H9 (cell line): ENCODE data around the gene SLC45A1. TPM values are rescaled to one million over a fixed set of nuclear protein-coding genes. Genes with fewer than 3 reads are reported as not detected.
A peak's percentile ranks its signal among the peaks of the same experiment; 100 is the strongest.

ENCODE experiments used
- DNase-seq: peaks from one replicate; pipeline ENCODE4 v3.0.0-alpha.2; 2017
- H2AFZ ChIP-seq: one replicate; pipeline ENCODE4 v1.6.1; 2013; ENCODE audit warnings: mild to moderate bottlenecking, low read length, control low read depth, moderate library complexity
- H2AK5ac ChIP-seq: 2 replicates; pipeline ENCODE4 v1.6.1; 2013; ENCODE audit warnings: low read length, control low read depth, mixed read lengths; ENCODE audit not compliant: insufficient read length
- H2BK120ac ChIP-seq: one replicate; pipeline ENCODE4 v1.6.1; 2013; ENCODE audit warnings: low read depth, mild to moderate bottlenecking, low read length, control low read depth, inconsistent platforms; ENCODE audit not compliant: poor library complexity, severe bottlenecking
- H2BK12ac ChIP-seq: 2 replicates; pipeline ENCODE4 v1.6.1; 2013; ENCODE audit warnings: low read length, control low read depth, mixed read lengths, low read depth; ENCODE audit not compliant: insufficient read length
- H2BK15ac ChIP-seq: 2 replicates; pipeline ENCODE4 v1.6.1; 2013; ENCODE audit warnings: low read depth, low read length, control low read depth
- H2BK20ac ChIP-seq: one replicate; pipeline ENCODE4 v1.6.1; 2013; ENCODE audit warnings: low read depth, mild to moderate bottlenecking, low read length, control low read depth, inconsistent platforms; ENCODE audit not compliant: poor library complexity, severe bottlenecking
- H2BK5ac ChIP-seq: 2 replicates; pipeline ENCODE4 v1.6.1; 2013; ENCODE audit warnings: low read length, control low read depth, mixed read lengths; ENCODE audit not compliant: insufficient read length
- H3K14ac ChIP-seq: 2 replicates; pipeline ENCODE4 v1.6.1; 2013; ENCODE audit warnings: low read length, control low read depth; ENCODE audit not compliant: insufficient read depth
- H3K18ac ChIP-seq: 2 replicates; pipeline ENCODE4 v1.6.1; 2013; ENCODE audit warnings: low read depth, mild to moderate bottlenecking, mixed read lengths, low read length, control low read depth; ENCODE audit not compliant: insufficient read length
- H3K23ac ChIP-seq: 2 replicates; pipeline ENCODE4 v1.6.1; 2013; ENCODE audit warnings: low read length, control low read depth, mixed read lengths, low read depth; ENCODE audit not compliant: insufficient read length
- H3K23me2 ChIP-seq: 2 replicates; pipeline ENCODE4 v1.6.1; 2013; ENCODE audit warnings: low read depth, mild to moderate bottlenecking, mixed read lengths, low read length, control low read depth; ENCODE audit not compliant: insufficient read length, poor library complexity, severe bottlenecking
- H3K27ac ChIP-seq: 2 replicates; pipeline ENCODE4 v1.5.1; 2013; ENCODE audit warnings: low read length, control low read depth, mixed read lengths, low read depth; ENCODE audit not compliant: insufficient read length
- H3K27me3 ChIP-seq: 2 replicates; pipeline ENCODE4 v1.6.1; 2013; ENCODE audit warnings: low read length, control low read depth, inconsistent platforms; ENCODE audit not compliant: insufficient read depth
- H3K4ac ChIP-seq: 2 replicates; pipeline ENCODE4 v1.6.1; 2013; ENCODE audit warnings: low read depth, mild to moderate bottlenecking, control low read depth, inconsistent platforms, low read length, moderate library complexity
- H3K4me1 ChIP-seq: 2 replicates; pipeline ENCODE4 v1.6.1; 2013; ENCODE audit warnings: low read length, control low read depth, inconsistent platforms; ENCODE audit not compliant: insufficient read depth
- H3K4me2 ChIP-seq: 2 replicates; pipeline ENCODE4 v1.6.1; 2013; ENCODE audit warnings: low read length, control low read depth, mixed read lengths; ENCODE audit not compliant: insufficient read length, insufficient read depth
- H3K56ac ChIP-seq: 2 replicates; pipeline ENCODE4 v1.6.1; 2013; ENCODE audit warnings: low read depth, mild to moderate bottlenecking, mixed read lengths, low read length, control low read depth; ENCODE audit not compliant: insufficient read length
- H3K79me1 ChIP-seq: 2 replicates; pipeline ENCODE4 v1.6.1; 2013; ENCODE audit warnings: low read depth, mild to moderate bottlenecking, moderate library complexity, low read length, control low read depth, inconsistent platforms; ENCODE audit not compliant: insufficient read depth, poor library complexity, severe bottlenecking
- H3K79me2 ChIP-seq: 2 replicates; pipeline ENCODE4 v1.6.1; 2013; ENCODE audit warnings: low read length, control low read depth, inconsistent platforms; ENCODE audit not compliant: insufficient read depth
- H3K9ac ChIP-seq: 2 replicates; pipeline ENCODE4 v1.6.1; 2013; ENCODE audit warnings: low read length, control low read depth, mixed read lengths; ENCODE audit not compliant: insufficient read length; ENCODE audit errors: extremely low read depth
- H3K9me3 ChIP-seq: one replicate; pipeline ENCODE4 v1.6.1; 2013; ENCODE audit warnings: low read depth, low read length, inconsistent platforms; ENCODE audit not compliant: control insufficient read depth
- H3T11ph ChIP-seq: one replicate; pipeline ENCODE4 v1.6.1; 2013; ENCODE audit warnings: mild to moderate bottlenecking, low read length, control low read depth, inconsistent platforms
- H4K20me1 ChIP-seq: one replicate; pipeline ENCODE4 v1.6.1; 2013; ENCODE audit not compliant: control insufficient read depth, insufficient read length, insufficient read depth
- H4K5ac ChIP-seq: 2 replicates; pipeline ENCODE4 v1.6.1; 2013; ENCODE audit warnings: low read depth, mild to moderate bottlenecking, mixed read lengths, low read length, control low read depth; ENCODE audit not compliant: insufficient read length
- H4K8ac ChIP-seq: replicated peaks from 2 replicates; pipeline ENCODE4 v1.6.1; 2013; ENCODE audit warnings: low read length, control low read depth, mixed read lengths, low read depth; ENCODE audit not compliant: insufficient read length
- H4K91ac ChIP-seq: 2 replicates; pipeline ENCODE4 v1.6.1; 2013; ENCODE audit warnings: low read depth, mild to moderate bottlenecking, moderate library complexity, mixed read lengths, low read length, control low read depth; ENCODE audit not compliant: insufficient read length
- H3K27ac Mint-ChIP-seq, 3 experiments: 2 replicates in 2 of 3; 3 replicates in 1 of 3; pipeline ENCODE4 v1.8.0; 2020 to 2021; ENCODE audit warnings: mixed read lengths in 3 of 3, mild to moderate bottlenecking in 1 of 3, moderate library complexity in 1 of 3
- H3K27me3 Mint-ChIP-seq: 2 replicates; pipeline ENCODE4 v1.8.0; 2021; ENCODE audit warnings: low read depth, mild to moderate bottlenecking, moderate library complexity, mixed read lengths
- H3K36me3 Mint-ChIP-seq, 3 experiments: 2 replicates in 2 of 3; 3 replicates in 1 of 3; pipeline ENCODE4 v1.8.0; 2020 to 2021; ENCODE audit warnings: low read depth in 3 of 3, mixed read lengths in 3 of 3; ENCODE audit not compliant: insufficient read depth in 1 of 3
- H3K4me1 Mint-ChIP-seq, 2 experiments: 2 replicates each; pipeline ENCODE4 v1.8.0; 2020; ENCODE audit warnings: mixed read lengths in 2 of 2
- H3K4me3 Mint-ChIP-seq, 2 experiments: 2 replicates in 1 of 2; 3 replicates in 1 of 2; pipeline ENCODE4 v1.8.0; 2020 to 2021; ENCODE audit warnings: mild to moderate bottlenecking in 2 of 2, mixed read lengths in 2 of 2, moderate library complexity in 1 of 2
- H3K9me3 Mint-ChIP-seq, 2 experiments: 2 replicates in 1 of 2; 3 replicates in 1 of 2; pipeline ENCODE4 v1.8.0; 2020; ENCODE audit warnings: mild to moderate bottlenecking in 2 of 2, mixed read lengths in 2 of 2, moderate library complexity in 1 of 2
- WGBS: extraction: QIAGEN DNeasy Blood & Tissue Kit; methylation state at CpG from one replicate; pipeline ENCODE4 v1.1.7; 2013; ENCODE audit warnings: missing lambda C conversion rate, low lambda C conversion rate, mixed read lengths; ENCODE audit not compliant: insufficient read length; ENCODE audit errors: extremely low coverage; 5-methylcytosine and 5-hydroxymethylcytosine counted together
- total RNA-seq: library from RNA; stranded (reverse); gene quantifications from 2 replicates; pipeline ENCODE4 v1.2.1, GENCODE V29; 2021
- TF ChIP-seq, protein P1 (sequence below): fragments of 200-600 bp; sonication (generic); conservative IDR thresholded peaks from 3 replicates; pipeline ENCODE4 v1.8.0; 2021; ENCODE audit warnings: antibody characterized with exemption, mild to moderate bottlenecking

SLC45A1 gene
- total RNA-seq, 1 experiment from 2014 or later = 0.63 TPM

DNA sequence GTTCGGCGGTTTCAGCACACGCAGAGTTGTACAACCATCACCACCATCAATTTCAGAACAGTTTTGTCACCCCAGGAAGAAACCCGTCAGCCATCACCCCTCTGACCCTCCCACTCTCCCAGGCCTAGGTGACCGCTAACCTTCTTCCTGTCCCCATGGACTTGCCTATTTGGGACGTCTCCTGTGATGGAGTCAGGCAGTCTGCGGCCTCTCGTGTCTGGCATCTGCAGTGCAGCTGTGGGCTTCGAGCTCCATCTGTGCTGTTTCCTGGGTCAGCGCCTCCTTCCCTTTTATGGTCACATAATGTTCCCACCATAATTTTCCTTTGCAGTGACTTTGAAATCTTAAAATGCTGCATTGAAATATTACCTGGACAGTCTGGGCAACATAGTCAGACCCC lies 24.4 kb downstream of the SLC45A1 start:
- Mint-ChIP-seq H3K4me3 (no peak overlapping the region), H3K27ac (no peak overlapping the region; a peak in 1 of 7 replicates), H3K36me3 (peaks cover 0 to 3% (median 0%) of the 10 kb centered on the region in 3 experiments; a peak in 3 of 7 replicates), H3K9me3 (no peaks in the 10 kb centered on the region; a peak in 1 of 5 replicates), H3K4me1 (no peaks in the 10 kb centered on the region), H3K27me3 (peaks cover 3% of the 10 kb centered on the region)
- Histone ChIP-seq H3K9me3 (no peaks in the 10 kb centered on the region), H2BK15ac (no peak overlapping the region), H3K27ac (no peak overlapping the region), H3K14ac (no peak overlapping the region), H2AFZ (no peak overlapping the region), H3K23ac (no peak overlapping the region), H2BK120ac (no peak overlapping the region), H3K18ac (no peak overlapping the region), H2BK20ac (no peak overlapping the region), H3K23me2 (no peaks in the 10 kb centered on the region), H3K4ac (no peak overlapping the region), H4K8ac (no peak overlapping the region), H3K4me2 (no peak overlapping the region), H3K4me1 (no peaks in the 10 kb centered on the region), H4K5ac (no peak overlapping the region), H4K91ac (no peak overlapping the region), H2BK12ac (no peak overlapping the region), H3T11ph (no peak overlapping the region), H3K27me3 (no peaks in the 10 kb centered on the region), H3K56ac (no peak overlapping the region), H3K9ac (no peak overlapping the region), H2BK5ac (no peak overlapping the region), H3K79me2 (no peaks in the 10 kb centered on the region), H3K79me1 (no peaks in the 10 kb centered on the region), H2AK5ac (no peak overlapping the region), H4K20me1 (no peaks in the 10 kb centered on the region)
- DNase-seq = peak; percentile 28
- TF ChIP-seq, protein P1, sequence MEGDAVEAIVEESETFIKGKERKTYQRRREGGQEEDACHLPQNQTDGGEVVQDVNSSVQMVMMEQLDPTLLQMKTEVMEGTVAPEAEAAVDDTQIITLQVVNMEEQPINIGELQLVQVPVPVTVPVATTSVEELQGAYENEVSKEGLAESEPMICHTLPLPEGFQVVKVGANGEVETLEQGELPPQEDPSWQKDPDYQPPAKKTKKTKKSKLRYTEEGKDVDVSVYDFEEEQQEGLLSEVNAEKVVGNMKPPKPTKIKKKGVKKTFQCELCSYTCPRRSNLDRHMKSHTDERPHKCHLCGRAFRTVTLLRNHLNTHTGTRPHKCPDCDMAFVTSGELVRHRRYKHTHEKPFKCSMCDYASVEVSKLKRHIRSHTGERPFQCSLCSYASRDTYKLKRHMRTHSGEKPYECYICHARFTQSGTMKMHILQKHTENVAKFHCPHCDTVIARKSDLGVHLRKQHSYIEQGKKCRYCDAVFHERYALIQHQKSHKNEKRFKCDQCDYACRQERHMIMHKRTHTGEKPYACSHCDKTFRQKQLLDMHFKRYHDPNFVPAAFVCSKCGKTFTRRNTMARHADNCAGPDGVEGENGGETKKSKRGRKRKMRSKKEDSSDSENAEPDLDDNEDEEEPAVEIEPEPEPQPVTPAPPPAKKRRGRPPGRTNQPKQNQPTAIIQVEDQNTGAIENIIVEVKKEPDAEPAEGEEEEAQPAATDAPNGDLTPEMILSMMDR = no peak
- no CpG with 5 or more reads among the region's 10 CpGs for WGBS
